Lung (tissue), 12 donors: ENCODE measurements around the gene GABPB1. TPM values are rescaled to one million over a fixed set of nuclear protein-coding genes. Genes with fewer than 3 reads are reported as not detected.

Experiments
- ATAC-seq: fragments of 200-7000 bp; cut with Tn5 transposase; one replicate; pipeline ENCODE4 v1.9.1; 2020; ENCODE audit warnings: moderate number of reproducible peaks; ENCODE audit not compliant: insufficient read depth, low FRiP score
- DNase-seq, 3 donors: peaks; one replicate each; pipeline ENCODE4 v3.0.0-alpha.2; 2013 to 2017
- H3K27ac ChIP-seq, 2 donors: one replicate each; pipeline ENCODE4 v1.5.1; 2013; ENCODE audit warnings: mild to moderate bottlenecking in 2 of 2, moderate library complexity in 2 of 2, control low read depth in 1 of 2, inconsistent platforms in 1 of 2, low read depth in 1 of 2, low read length in 1 of 2
- H3K27me3 ChIP-seq, 3 donors: one replicate each; pipeline ENCODE4 v1.5.1; 2013; ENCODE audit warnings: low read length in 2 of 3; ENCODE audit not compliant: control insufficient read depth in 3 of 3, insufficient read depth in 3 of 3
- H3K36me3 ChIP-seq, 4 donors: one replicate each; pipeline ENCODE4 v1.5.1; 2013; ENCODE audit warnings: low read length in 4 of 4, mild to moderate bottlenecking in 1 of 4, moderate library complexity in 1 of 4; ENCODE audit not compliant: control insufficient read depth in 4 of 4, insufficient read depth in 4 of 4
- H3K4me1 ChIP-seq, 5 donors: one replicate each; pipeline ENCODE4 v1.5.1; 2013; ENCODE audit warnings: low read length in 5 of 5, mild to moderate bottlenecking in 2 of 5, moderate library complexity in 1 of 5; ENCODE audit not compliant: control insufficient read depth in 5 of 5, insufficient read depth in 5 of 5
- H3K4me3 ChIP-seq: one replicate; pipeline ENCODE4 v1.5.1; 2013; ENCODE audit warnings: mild to moderate bottlenecking, control low read depth, moderate library complexity
- H3K9ac ChIP-seq, 2 donors: one replicate each; pipeline ENCODE4 v1.5.1; 2013; ENCODE audit warnings: low read length in 2 of 2, control low read depth in 1 of 2; ENCODE audit not compliant: insufficient read depth in 1 of 2
- H3K9me3 ChIP-seq, 4 donors: one replicate each; pipeline ENCODE4 v1.5.1; 2013; ENCODE audit warnings: low read length in 3 of 4, mild to moderate bottlenecking in 1 of 4, moderate library complexity in 1 of 4; ENCODE audit not compliant: control insufficient read depth in 4 of 4, insufficient read depth in 3 of 4
- CTCF ChIP-seq: IDR thresholded peaks from 2 replicates; pipeline ENCODE4 v1.5.1; 2012; ENCODE audit warnings: mild to moderate bottlenecking; ENCODE audit errors: control extremely low read depth, extremely low read depth
- WGBS, 2 donors: extraction: QIAGEN DNeasy Blood & Tissue Kit; methylation state at CpG; one replicate each; pipeline ENCODE4 v1.1.7; 2013; 5-methylcytosine and 5-hydroxymethylcytosine counted together
- polyA plus RNA-seq, 2 donors: library from polyadenylated mRNA; stranded (reverse); fragments of 200-250 nt; gene quantifications; one replicate each; pipeline ENCODE4 v1.2.1, GENCODE V29; 2013
- total RNA-seq, 2 donors: library from RNA; depleted of rRNA in 1 of 2; stranded (reverse); fragments of >200 nt in 1 of 2; gene quantifications; one replicate each; pipeline ENCODE4 v1.2.1, GENCODE V29; 2014 to 2021
- donor health status: control.
- donor health status: control.
- donor health status: Bipolar disorder and iron deficiency.
- donor health status: healthy.
- donor health status: DM: yes; HTN: yes; CAD: no.

Gene GABPB1
- total and polyA plus RNA-seq, 4 donors: 6.1 to 42.8 (median 13.6) TPM

- TF ChIP-seq CTCF: no peak
- H3K4me1 ChIP-seq: no peaks in the 10 kb centered on the region
- no peak overlapping the region for H3K4me3 ChIP-seq
- H3K36me3 ChIP-seq: peaks cover 2 to 7% (median 4%) of the 10 kb centered on the region in 4 donors
- 80 to 100% methylated on average over 5 of the region's 5 CpGs for WGBS, 2 donors
- DNase-seq (no peak), ATAC-seq (no peak)
- H3K27me3 ChIP-seq: no peaks in the 10 kb centered on the region
- H3K9me3 ChIP-seq: no peaks in the 10 kb centered on the region
- H3K27ac ChIP-seq: no peak overlapping the region
- no peak overlapping the region for H3K9ac ChIP-seq
These were observed 73.6 kb downstream of the GABPB1 start for GRCh38 chr15:50281427-50281826.

GRCh38 chr15:50280271-50280670 is 74.7 kb downstream of the GABPB1 start:
- no peak for DNase-seq
- Histone ChIP-seq H3K4me1 (no peaks in the 10 kb centered on the region), H3K36me3 (peaks cover 0 to 4% (median 2%) of the 10 kb centered on the region in 4 donors), H3K27ac (no peak overlapping the region), H3K27me3 (no peaks in the 10 kb centered on the region), H3K9me3 (no peaks in the 10 kb centered on the region), H3K9ac (no peak overlapping the region), H3K4me3 (no peak overlapping the region)
- 96 to 98% methylated on average over 3 of the region's 3 CpGs for whole genome bisulfite sequencing, 2 donors
- ATAC-seq: no peak
- TF ChIP-seq CTCF: no peak

- no peaks in the 10 kb centered on the region for H3K9me3 ChIP-seq
- H3K36me3 ChIP-seq: peaks cover 0 to 4% (median under 1%) of the 10 kb centered on the region in 4 donors
- no peak overlapping the region for H3K4me3 ChIP-seq
- DNase-seq (peak in 1 of 3 donors; percentile 9), ATAC-seq (no peak)
- no peak for TF ChIP-seq CTCF
- H3K4me1 ChIP-seq: no peaks in the 10 kb centered on the region
- no peak overlapping the region for H3K9ac ChIP-seq
- no peaks in the 10 kb centered on the region for H3K27me3 ChIP-seq
- whole genome bisulfite sequencing, 2 donors: 50 to 76% methylated on average over 4 of the region's 4 CpGs
- no peak overlapping the region for H3K27ac ChIP-seq
These were observed 76.5 kb downstream of the GABPB1 start for GRCh38 chr15:50278496-50278895.

GRCh38 chr15:50277370-50277769 is 77.6 kb downstream of the GABPB1 start:
- ATAC-seq (no peak), DNase-seq (no peak)
- Histone ChIP-seq H3K9me3 (no peaks in the 10 kb centered on the region), H3K27me3 (no peaks in the 10 kb centered on the region), H3K9ac (no peak overlapping the region), H3K36me3 (peaks cover 0 to 2% (median under 1%) of the 10 kb centered on the region in 4 donors), H3K4me1 (no peaks in the 10 kb centered on the region), H3K4me3 (no peak overlapping the region), H3K27ac (no peak overlapping the region)
- TF ChIP-seq CTCF: no peak
- 33 to 72% methylated on average over 1 of the region's 1 CpG for WGBS, 2 donors
